Measurements from ENCODE around the gene MADCAM1.

DNA sequence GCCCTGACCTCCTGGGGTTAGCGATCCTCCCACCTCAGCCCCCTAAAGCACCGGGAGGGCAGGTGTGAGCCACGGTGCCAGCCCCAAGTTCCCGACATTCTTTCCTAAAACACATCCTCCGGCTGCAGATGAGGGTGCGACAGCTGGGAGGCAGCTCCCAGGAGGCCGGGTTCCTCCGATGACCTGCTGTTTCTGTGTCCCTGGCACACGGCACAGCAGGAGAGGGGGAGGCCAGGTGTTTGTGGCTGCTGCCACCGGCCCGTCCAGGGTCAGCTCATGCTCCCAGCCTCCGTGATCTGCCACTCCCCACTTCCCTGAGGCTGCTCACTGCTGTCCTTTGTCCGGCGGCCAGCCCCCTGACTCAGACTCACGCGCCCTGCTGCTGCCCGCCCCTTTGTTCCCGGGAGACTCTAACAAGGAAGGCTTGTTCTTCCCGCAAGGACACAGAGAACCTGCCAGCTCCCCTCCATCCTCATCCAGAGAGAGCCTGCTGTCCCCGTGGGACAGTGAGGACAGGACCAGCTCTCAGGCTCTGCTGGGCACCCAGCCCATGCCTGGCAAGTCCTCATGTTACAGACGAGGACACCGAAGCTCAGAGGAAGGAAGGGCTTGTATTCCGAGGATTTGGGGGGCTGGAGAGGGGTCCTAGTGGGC is 10.6 kb upstream of the MADCAM1 start:
- TF ChIP-seq, protein P1, sequence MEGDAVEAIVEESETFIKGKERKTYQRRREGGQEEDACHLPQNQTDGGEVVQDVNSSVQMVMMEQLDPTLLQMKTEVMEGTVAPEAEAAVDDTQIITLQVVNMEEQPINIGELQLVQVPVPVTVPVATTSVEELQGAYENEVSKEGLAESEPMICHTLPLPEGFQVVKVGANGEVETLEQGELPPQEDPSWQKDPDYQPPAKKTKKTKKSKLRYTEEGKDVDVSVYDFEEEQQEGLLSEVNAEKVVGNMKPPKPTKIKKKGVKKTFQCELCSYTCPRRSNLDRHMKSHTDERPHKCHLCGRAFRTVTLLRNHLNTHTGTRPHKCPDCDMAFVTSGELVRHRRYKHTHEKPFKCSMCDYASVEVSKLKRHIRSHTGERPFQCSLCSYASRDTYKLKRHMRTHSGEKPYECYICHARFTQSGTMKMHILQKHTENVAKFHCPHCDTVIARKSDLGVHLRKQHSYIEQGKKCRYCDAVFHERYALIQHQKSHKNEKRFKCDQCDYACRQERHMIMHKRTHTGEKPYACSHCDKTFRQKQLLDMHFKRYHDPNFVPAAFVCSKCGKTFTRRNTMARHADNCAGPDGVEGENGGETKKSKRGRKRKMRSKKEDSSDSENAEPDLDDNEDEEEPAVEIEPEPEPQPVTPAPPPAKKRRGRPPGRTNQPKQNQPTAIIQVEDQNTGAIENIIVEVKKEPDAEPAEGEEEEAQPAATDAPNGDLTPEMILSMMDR (conservative IDR thresholded peaks at IDR 0.05 in 1 of 2, IDR thresholded peaks at IDR 0.05 in 1 of 2; ENCODE audit: extremely low read depth in 1 of 2, insufficient read depth in 1 of 2, low read depth in 1 of 2, low read length in 2 of 2), result no peak
- TF ChIP-seq EZH2 (IDR thresholded peaks at IDR 0.05; ENCODE audit: borderline replicate concordance, low read length), result no peak

Measured in mammary epithelial cell (primary cell).